ENCODE results near the gene PLEKHO1.
"Not testable (repeated sequence)": the region's sequence is repeated elsewhere in the genome, so short reads cannot be mapped to it uniquely, and the experiment has no call there.

The PLEKHO1 gene

GRCh38 chr1:150168960-150169601 is 19.4 kb downstream of the PLEKHO1 start:
- DNase-seq (ENCODE audit: low read depth in 1 of 2, low spot score in 1 of 2): peak; percentile 22 to 24

DNA sequence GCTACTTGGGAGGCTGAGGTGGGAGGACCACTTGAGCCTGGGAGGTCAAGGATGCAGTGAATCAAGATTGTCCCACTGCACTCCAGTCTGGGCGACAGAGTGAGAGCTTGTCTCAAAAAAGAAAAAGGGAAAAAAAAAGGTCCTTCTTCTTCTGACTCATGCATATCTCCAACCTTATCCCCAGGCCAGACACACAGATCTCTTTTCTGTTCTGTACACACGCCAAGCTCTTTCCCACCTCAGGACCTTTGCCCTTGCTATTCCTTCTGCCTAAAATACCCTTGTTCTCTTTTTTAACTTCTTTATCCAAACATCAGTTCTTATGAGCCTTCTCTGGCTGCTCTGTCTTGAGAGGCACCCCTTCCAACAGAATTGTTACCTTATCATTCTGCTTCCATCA is 22.1 kb downstream of the PLEKHO1 start:
- DNase-seq (ENCODE audit: low read depth in 1 of 2, low spot score in 1 of 2): no peak

DNA sequence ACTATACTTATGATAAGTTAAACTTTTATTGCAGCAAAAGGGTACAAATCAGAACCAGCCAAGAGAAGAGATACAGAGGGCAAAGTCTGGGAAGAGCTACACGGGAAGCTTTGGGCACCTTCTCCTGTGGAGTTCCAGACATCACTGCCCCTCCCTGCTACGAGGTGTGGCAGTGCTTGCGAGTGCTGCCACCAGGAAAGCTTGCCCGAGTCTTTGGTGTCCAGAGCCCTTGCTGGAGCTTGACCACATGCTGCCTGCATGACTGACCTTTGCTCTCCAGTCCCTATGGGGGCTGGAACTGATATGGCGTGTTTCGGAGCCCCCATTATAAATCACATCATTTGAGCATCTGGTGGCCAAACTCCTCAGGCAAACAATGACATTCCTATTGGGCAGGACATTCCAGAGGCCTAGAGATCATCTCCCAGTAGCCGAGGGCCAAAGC is 23.4 kb downstream of the PLEKHO1 start:
- no peak for DNase-seq (ENCODE audit: low read depth in 1 of 2, low spot score in 1 of 2)

- DNase-seq (ENCODE audit: low read depth in 1 of 2, low spot score in 1 of 2): no peak
Observed at GRCh38 chr1:150176593-150176992, 26.9 kb downstream of the PLEKHO1 start.

- no peak for DNase-seq (ENCODE audit: low read depth in 1 of 2, low spot score in 1 of 2)
Observed at GRCh38 chr1:150178548-150178947, 28.8 kb downstream of the PLEKHO1 start.

DNA sequence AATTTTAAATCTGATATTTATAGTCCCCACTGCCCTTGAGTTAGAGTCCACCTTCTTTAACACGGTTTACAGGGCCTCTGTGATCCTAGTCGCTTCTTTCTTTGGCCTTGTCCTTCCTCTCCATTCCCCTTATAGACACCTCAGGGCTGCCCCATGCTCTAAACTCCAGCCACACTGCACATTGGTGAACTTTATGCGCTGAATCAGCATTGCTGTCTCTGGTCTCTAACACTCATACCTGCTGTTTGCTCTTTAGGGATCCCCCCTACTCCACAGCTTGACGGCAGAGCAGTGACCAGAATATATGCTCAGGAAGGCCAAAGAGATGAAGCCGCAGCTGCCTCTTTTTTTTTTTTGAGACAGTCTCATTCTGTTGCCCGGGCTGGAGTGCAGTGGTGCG is 30.2 kb downstream of the PLEKHO1 start:
- DNase-seq (ENCODE audit: low read depth in 1 of 2, low spot score in 1 of 2): no peak

DNA sequence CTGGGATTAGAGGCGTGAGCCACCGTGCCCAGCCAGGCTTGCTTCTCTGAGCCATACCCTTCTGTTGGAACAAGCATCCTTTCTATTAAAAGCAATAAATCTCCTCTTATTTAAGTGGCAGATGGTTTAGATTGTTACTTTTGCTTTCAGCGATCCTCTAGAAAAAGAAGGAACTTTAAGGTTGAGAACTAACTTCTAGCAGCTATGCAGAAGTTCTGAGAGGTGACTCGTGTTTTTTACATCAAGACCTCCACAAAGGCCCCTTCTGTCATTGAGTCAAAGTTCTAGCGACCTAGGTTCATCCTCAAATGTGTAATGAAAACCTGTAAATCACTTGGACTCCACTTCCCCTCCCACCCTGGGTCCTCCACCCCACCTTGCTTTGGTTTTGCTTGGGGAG is 30.8 kb downstream of the PLEKHO1 start:
- no peak for DNase-seq (ENCODE audit: low read depth in 1 of 2, low spot score in 1 of 2)

DNA sequence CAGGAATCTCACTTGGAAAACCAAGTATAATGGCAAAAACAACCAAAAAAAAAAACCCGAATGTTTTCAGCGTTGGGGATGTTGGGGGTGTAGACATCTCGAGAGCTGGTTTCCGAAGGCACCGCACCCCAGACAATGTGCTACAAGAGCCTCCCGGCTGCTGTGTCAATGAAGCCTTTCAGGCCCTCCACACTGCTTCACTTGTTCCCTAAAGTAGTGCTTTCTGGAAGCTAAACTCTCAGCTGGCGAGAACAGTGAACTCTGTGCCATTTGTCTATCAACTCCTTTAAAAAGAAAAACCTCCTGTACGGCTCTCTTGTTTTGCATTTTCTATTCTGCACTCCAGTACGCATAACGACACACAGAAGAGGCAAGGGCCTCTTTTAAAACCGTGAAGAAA is 32.5 kb downstream of the PLEKHO1 start:
- DNase-seq (ENCODE audit: low read depth in 1 of 2, low spot score in 1 of 2): no peak

DNA sequence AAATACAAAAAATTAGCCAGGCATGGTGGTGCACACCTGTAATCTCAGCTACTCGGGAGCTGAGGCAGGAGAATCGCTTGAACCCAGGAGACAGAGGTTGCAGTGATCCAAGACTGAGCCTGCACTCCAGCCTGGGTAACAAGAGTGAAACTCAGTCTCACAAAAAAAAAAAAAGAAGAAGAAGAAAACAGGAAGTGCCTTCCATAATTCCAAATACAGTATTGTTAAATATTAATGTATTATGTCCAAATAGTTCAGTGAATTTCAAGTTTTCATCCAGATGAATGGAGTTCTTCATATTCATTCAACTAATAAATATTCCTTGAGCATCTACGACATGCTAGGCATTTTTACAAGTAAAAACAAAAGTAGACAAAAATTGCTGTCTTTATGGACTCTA is 33.3 kb downstream of the PLEKHO1 start:
- DNase-seq (ENCODE audit: low read depth in 1 of 2, low spot score in 1 of 2): no peak

- no peak for DNase-seq (ENCODE audit: low read depth in 1 of 2, low spot score in 1 of 2)
Observed at GRCh38 chr1:150185481-150185880, 35.8 kb downstream of the PLEKHO1 start.

DNA sequence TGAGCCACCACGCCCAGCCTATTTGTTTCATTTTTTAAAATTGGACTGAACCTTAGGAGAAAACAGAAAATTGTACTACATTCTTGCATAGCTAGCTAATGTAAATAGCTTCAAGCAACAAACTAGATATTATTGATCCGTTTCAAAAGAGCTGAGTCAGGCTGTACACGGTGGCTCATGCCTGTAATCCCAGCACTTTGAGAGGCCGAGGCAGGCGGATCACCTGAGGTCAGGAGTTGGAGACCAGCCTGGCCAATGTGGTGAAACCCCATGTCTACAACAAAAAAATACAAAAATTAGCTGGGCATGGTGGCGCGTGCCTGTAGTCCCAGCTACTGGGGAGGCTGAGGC is 36.7 kb downstream of the PLEKHO1 start:
- not testable (repeated sequence) for DNase-seq (ENCODE audit: low read depth in 1 of 2, low spot score in 1 of 2)

GRCh38 chr1:150186789-150187559 is 37.3 kb downstream of the PLEKHO1 start:
- no peak for DNase-seq (ENCODE audit: low read depth in 1 of 2, low spot score in 1 of 2)

DNA sequence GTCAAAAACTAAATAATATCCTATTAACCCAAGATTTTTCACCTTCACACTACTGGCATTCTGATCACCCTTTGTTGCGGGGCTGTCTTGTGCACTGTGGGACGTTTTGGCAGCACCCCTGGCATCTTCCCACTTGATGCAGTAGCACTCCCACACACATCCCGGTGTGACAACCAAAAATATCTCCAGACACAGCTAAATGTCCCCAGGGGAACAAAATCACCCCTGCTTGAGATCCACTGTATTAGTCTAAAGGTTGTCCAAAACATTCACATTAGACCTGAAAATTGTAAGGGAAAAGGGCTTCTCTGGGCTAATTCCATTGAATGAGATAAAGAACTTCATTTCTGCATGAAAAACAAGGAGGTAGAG is 37.8 kb downstream of the PLEKHO1 start:
- DNase-seq (ENCODE audit: low read depth in 1 of 2, low spot score in 1 of 2): no peak

GRCh38 chr1:150192012-150192411 is 42.3 kb downstream of the PLEKHO1 start:
- DNase-seq (ENCODE audit: low read depth in 1 of 2, low spot score in 1 of 2): no peak

DNA sequence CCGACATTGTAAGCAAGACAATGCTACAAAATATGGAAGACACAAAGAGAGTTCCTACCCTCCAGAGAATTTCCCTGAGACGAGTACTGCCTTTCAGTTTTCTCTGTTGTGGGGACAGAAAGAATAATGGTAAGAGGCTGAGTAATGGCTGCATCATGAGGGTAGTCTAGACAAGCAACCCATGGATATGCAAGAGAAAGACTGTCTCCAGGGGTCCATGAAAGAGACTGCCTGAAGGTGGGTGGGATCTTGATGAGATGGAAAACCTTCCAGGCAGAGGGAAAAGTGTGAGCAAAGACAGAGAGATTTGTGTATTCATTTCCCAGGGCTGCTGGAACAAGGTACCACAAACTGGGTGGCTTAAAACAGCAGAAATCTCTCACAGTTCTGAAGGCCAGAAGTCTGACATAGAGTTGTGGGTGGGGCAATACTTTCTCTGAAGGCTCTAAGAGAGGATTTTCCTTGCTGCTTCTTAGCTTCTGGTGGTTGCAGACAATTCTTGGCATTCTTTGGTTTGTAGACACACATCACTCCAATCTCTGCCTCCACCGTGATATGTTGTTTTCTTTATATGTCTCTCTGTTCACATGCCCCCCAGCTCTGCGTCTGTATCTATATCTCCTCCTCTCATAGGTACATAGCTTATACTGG is 44.8 kb downstream of the PLEKHO1 start:
- no peak for DNase-seq (ENCODE audit: low read depth in 1 of 2, low spot score in 1 of 2)

DNA sequence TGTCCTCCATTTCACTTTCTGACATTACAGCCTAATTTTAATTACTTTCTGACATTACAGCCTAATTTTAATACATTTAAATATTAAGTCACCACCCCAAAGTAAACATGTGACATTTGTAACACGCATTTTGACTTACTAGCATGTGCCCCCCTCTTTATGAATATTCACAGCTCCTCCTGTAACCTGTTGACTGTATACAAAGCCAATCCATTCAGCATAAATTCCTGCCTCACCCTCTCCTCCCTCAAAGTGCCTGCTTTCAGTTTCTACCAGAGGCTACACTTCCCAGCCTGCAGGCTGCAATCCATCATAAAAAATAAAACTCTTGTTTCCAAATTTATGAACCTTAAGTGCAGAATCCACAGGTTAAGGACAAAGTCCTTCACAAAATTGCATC is 46.7 kb downstream of the PLEKHO1 start:
- no peak for DNase-seq (ENCODE audit: low read depth in 1 of 2, low spot score in 1 of 2)

- no peak for DNase-seq (ENCODE audit: low read depth in 1 of 2, low spot score in 1 of 2)
Observed at GRCh38 chr1:150207281-150207971, 57.7 kb downstream of the PLEKHO1 start.

- not testable (repeated sequence) for DNase-seq (ENCODE audit: low read depth in 1 of 2, low spot score in 1 of 2)
Observed at GRCh38 chr1:150208460-150208859, 58.7 kb downstream of the PLEKHO1 start.

Measured in stimulated activated CD4-positive, alpha-beta T cell treated with anti-CD3 and anti-CD28 coated beads, Interleukin-15, amount 100 ng/mL, for 1 hour (primary cell).